ENCODE measurements around the gene JMJD4. TPM values are rescaled to one million over a fixed set of nuclear protein-coding genes. Genes with fewer than 3 reads are reported as not detected.

JMJD4 gene
- total RNA-seq, 4 donors from 2014 or later, result 9.2 to 21.6 (median 19.9) TPM

DNA sequence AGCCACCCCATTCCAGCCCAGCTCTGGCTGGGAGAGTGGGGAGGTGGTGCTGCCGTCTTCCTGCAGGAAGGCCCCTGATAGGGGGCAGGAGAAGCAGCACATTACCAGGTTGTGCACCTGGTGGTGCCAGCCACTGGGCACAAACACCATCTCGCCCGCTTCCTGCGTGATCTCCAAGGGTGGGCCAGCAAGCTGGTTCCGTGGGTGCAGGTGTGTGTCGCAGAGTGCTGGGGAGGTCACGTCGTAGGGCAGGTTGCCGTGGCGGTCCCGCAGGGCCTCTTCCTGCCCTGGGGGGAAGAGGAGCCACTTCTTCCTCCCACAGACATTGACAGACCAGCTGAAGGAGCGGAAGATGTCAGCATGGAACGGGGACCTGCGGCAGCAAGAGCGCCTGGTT lies 1.8 kb downstream of the JMJD4 start:
- peaks cover 31 to 39% of the 10 kb centered on the region in 2 donors for H3K4me1 ChIP-seq

DNA sequence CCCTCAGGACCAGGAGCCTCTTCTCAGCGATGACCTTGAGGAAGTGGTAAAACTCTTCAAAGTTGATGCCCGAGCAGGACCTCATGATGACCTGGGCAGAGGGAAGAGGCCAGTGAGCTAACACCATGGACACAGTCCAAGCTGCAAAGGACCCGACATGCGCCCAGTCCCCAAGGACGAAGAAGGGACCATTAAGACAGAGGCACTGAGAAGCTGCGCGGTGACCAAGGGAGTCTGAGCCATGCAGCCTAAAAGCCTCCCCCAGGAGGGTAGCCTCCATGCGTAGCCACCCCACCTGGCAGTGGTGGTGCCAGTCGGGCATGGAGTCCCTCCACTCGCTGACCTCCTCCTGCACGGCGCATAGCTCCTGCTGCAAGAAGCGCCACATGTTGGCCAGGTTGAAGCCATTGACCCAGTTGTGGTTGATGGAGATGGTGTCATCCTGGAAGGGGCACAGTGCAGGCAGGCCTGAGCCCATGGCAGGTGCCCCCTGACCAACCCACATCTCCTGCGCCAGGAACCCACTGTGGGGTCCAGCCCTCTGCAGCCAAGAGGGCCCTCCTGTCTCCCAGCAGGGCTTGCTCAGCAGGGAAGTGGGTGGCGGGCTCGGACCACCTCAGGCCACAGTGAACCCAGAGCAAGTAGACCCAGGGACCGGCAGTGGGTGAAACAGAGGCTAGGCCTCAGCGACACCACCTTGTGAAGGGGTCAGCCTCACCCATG lies 2.4 kb downstream of the JMJD4 start:
- TF ChIP-seq POLR2A (IDR thresholded peaks at IDR 0.05), result no peak
- TF ChIP-seq, protein P1, sequence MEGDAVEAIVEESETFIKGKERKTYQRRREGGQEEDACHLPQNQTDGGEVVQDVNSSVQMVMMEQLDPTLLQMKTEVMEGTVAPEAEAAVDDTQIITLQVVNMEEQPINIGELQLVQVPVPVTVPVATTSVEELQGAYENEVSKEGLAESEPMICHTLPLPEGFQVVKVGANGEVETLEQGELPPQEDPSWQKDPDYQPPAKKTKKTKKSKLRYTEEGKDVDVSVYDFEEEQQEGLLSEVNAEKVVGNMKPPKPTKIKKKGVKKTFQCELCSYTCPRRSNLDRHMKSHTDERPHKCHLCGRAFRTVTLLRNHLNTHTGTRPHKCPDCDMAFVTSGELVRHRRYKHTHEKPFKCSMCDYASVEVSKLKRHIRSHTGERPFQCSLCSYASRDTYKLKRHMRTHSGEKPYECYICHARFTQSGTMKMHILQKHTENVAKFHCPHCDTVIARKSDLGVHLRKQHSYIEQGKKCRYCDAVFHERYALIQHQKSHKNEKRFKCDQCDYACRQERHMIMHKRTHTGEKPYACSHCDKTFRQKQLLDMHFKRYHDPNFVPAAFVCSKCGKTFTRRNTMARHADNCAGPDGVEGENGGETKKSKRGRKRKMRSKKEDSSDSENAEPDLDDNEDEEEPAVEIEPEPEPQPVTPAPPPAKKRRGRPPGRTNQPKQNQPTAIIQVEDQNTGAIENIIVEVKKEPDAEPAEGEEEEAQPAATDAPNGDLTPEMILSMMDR (IDR thresholded peaks at IDR 0.05 in 4 of 5, conservative IDR thresholded peaks at IDR 0.05 in 1 of 5), result no peak
- Histone ChIP-seq H3K27ac (no peak overlapping the region), H3K36me3 (peaks cover 0 to 27% of the 10 kb centered on the region in 2 donors), H3K4me3 (no peak overlapping the region), H3K9me3 (no peaks in the 10 kb centered on the region), H3K27me3 (no peaks in the 10 kb centered on the region), H3K4me1 (peaks cover 34 to 42% of the 10 kb centered on the region in 2 donors)
- in situ Hi-C loops (cut with MboI; ENCODE audit: low sequenced_read_pairs in 4 of 4), result no loop called here
- ATAC-seq (no peak), DNase-seq (no peak)
- intact Hi-C loops (cut with DNase I; ENCODE audit: low total_unique reads), result no loop called here

More for the DNA sequence above, 1.8 kb downstream of the JMJD4 start:
- in situ Hi-C loops (cut with MboI; ENCODE audit: low sequenced_read_pairs in 4 of 4) (no loop called here), intact Hi-C loops (cut with DNase I; ENCODE audit: low total_unique reads) (no loop called here)
- ATAC-seq (no peak), DNase-seq (no peak)
- Histone ChIP-seq H3K4me3 (no peak overlapping the region), H3K36me3 (peaks cover 0 to 27% of the 10 kb centered on the region in 2 donors), H3K27ac (no peak overlapping the region), H3K9me3 (no peaks in the 10 kb centered on the region), H3K27me3 (no peaks in the 10 kb centered on the region)
- TF ChIP-seq POLR2A (IDR thresholded peaks at IDR 0.05), result no peak

DNA sequence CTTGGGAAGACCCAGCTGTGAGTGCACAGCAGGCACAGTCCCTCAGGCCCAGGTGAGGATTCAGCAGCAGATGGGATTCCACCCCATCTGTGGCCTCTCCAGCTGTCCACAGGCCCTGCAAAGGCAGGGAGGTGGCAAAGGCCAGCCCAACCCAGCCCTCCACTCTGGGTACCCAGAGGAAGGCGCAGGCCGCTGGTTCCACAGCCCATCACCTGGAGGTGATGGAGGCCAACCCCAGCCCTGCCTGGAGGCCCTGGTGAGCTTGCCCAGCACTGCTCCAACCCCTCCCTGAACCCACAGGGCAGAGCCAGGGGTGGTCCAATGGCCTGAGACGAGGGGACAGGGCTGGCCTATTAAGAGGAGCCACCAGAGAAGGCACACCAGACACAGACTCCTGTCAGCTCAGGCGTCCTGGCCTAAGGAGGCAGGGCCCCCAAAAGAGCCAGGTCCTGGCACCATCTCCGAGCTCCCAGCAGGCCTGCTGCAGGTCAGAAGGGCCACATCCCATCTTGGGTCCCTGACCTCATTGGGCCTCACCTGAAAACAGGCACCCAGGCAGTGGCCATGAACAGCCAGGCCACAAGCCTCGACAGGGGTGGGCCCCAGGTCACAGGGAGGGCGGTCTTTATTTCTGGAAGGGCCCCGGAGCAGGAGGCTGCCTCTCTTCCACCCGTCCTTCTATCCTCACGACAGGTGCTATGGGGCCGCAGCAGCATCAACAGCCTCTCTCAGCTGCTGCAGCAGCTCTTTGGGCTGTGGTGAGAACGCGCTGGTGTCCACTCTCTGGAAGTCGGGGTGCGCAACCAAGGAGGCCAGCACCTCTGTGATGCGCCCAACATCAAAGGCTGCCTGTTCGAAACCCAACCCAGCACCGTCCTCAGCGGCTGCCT lies 3.2 kb downstream of the JMJD4 start:
- Histone ChIP-seq H3K36me3 (peaks cover 0 to 27% of the 10 kb centered on the region in 2 donors), H3K27ac (no peak overlapping the region), H3K4me3 (no peak overlapping the region), H3K4me1 (peaks cover 35 to 44% of the 10 kb centered on the region in 2 donors), H3K27me3 (no peaks in the 10 kb centered on the region), H3K9me3 (no peaks in the 10 kb centered on the region)
- intact Hi-C loops (cut with DNase I; ENCODE audit: low total_unique reads), result no loop called here
- in situ Hi-C loops (cut with MboI; ENCODE audit: low sequenced_read_pairs in 4 of 4), result no loop called here
- DNase-seq, result no peak
- ATAC-seq, result no peak
- TF ChIP-seq POLR2A (IDR thresholded peaks at IDR 0.05), result no peak
- TF ChIP-seq, protein P1 (IDR thresholded peaks at IDR 0.05 in 4 of 5, conservative IDR thresholded peaks at IDR 0.05 in 1 of 5), result no peak

DNA sequence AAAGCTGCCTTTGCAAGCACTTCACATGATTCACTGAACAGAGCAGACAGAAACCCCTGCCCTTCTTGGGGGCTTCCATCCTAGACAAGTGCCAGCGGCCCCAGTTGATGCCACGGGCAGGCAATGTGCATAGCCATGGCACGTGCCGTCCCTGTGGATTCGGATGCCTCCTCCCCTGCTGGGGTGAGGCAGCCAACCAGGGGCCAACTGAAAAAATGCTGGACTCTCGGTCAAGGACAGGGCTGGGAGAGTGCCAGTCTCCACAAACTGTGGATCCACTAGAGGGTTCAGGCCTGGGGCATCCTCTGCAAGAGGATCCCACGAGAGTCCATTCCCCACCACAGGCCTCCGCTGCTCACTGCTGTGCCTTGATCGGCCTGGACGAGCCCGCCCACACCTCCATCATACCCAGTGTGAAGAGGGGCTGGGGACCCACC lies 3.8 kb downstream of the JMJD4 start:
- Histone ChIP-seq H3K9me3 (no peaks in the 10 kb centered on the region), H3K4me3 (no peak overlapping the region), H3K4me1 (peaks cover 28 to 37% of the 10 kb centered on the region in 2 donors), H3K27ac (no peak overlapping the region), H3K27me3 (no peaks in the 10 kb centered on the region), H3K36me3 (peaks cover 0 to 27% of the 10 kb centered on the region in 2 donors)
- in situ Hi-C loops (cut with MboI; ENCODE audit: low sequenced_read_pairs in 4 of 4) (no loop called here), intact Hi-C loops (cut with DNase I; ENCODE audit: low total_unique reads) (no loop called here)
- TF ChIP-seq, protein P1 (IDR thresholded peaks at IDR 0.05 in 4 of 5, conservative IDR thresholded peaks at IDR 0.05 in 1 of 5), result no peak
- TF ChIP-seq POLR2A (IDR thresholded peaks at IDR 0.05), result no peak
- no peak for ATAC-seq
- DNase-seq, result no peak

DNA sequence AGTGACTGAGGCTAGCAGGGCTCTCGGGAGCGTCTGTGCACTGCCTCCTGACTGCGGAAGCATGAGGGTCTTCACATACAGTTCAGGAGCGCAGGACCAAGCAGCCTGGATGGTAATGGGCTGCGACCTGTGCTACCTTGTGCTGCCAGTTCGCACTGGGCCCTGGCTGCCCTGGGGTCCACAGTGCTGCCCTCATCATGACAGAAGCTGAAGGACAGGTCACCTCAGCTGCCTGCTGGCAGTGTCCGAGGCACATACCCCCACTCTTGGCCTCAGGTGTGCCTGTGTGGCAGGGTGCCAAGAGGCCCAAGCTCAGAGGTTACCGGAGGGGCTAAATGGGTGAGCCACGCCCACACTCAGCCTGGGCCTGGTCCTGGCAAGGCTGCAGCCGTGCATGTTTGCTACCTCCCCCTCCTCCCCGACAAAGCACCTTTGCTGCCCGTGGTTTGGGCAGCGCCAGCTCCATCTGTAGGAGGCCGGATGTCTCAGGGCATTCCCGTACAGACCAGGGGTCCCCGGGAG lies 4.4 kb downstream of the JMJD4 start:
- peaks cover 24 to 32% of the 10 kb centered on the region in 2 donors for H3K4me1 ChIP-seq
- intact Hi-C loops (cut with DNase I; ENCODE audit: low total_unique reads), result loop anchor here (1.0 kb wide), 1 partner anchor 24 kb away; no protein-coding TSS in a partner anchor

More for the DNA sequence above, 4.4 kb downstream of the JMJD4 start:
- no peaks in the 10 kb centered on the region for H3K9me3 ChIP-seq
- in situ Hi-C loops (cut with MboI; ENCODE audit: low sequenced_read_pairs in 4 of 4), result no loop called here
- H3K27ac ChIP-seq, result peak overlapping the region in 2 of 4 donors; percentile 79 to 86
- H3K36me3 ChIP-seq, result peaks cover 0 to 27% of the 10 kb centered on the region in 2 donors
- H3K4me3 ChIP-seq, result no peak overlapping the region
- TF ChIP-seq POLR2A (IDR thresholded peaks at IDR 0.05), result no peak
- TF ChIP-seq, protein P1 (IDR thresholded peaks at IDR 0.05 in 4 of 5, conservative IDR thresholded peaks at IDR 0.05 in 1 of 5), result peak in 1 of 5 experiments; percentile 2
- DNase-seq (no peak), ATAC-seq (no peak)
- H3K27me3 ChIP-seq, result no peaks in the 10 kb centered on the region

Data from gastrocnemius medialis (tissue), 4 donors.